Gastrocnemius medialis (tissue), 4 donors: Measurements from ENCODE around the gene BANP. TPM values are rescaled to one million over a fixed set of nuclear protein-coding genes. Genes with fewer than 3 reads are reported as not detected.
"Not testable (repeated sequence)": the region's sequence is repeated elsewhere in the genome, so short reads cannot be mapped to it uniquely, and the experiment has no call there.

ENCODE experiments used
- ATAC-seq, 2 donors: fragments of 150-250 bp; one replicate each; pipeline ENCODE4 v1.9.1; 2016
- DNase-seq, 2 donors: peaks; one replicate each; pipeline ENCODE4 v3.0.0-alpha.2; 2019
- H3K27ac ChIP-seq, 4 donors: fragments of 200-600 bp; sonication (generic); 1 replicate in 1 of 4; 2 replicates in 3 of 4; pipeline ENCODE4 v1.5.1; 2016 to 2018; ENCODE audit warnings: mild to moderate bottlenecking in 2 of 4, moderate library complexity in 1 of 4
- H3K27me3 ChIP-seq, 3 donors: fragments of 200-600 bp; sonication (generic) in 2 of 3; 1 replicate in 1 of 3; 2 replicates in 2 of 3; pipeline versions ENCODE4 v1.5.1 to v1.6.0; 2016 to 2019; ENCODE audit warnings: mild to moderate bottlenecking in 1 of 3, moderate library complexity in 1 of 3
- H3K36me3 ChIP-seq, 2 donors: fragments of 200-600 bp; sonication (generic) in 1 of 2; one replicate each; pipeline ENCODE4 v1.5.1; 2017 to 2018
- H3K4me1 ChIP-seq, 2 donors: fragments of 200-600 bp; sonication (generic) in 1 of 2; one replicate each; pipeline ENCODE4 v1.5.1; 2016 to 2017; ENCODE audit warnings: mild to moderate bottlenecking in 2 of 2
- H3K4me3 ChIP-seq, 4 donors: fragments of 200-600 bp; sonication (generic) in 3 of 4; 1 replicate in 1 of 4; 2 replicates in 3 of 4; pipeline ENCODE4 v1.5.1; 2016 to 2019; ENCODE audit warnings: mild to moderate bottlenecking in 2 of 4
- H3K9me3 ChIP-seq, 3 donors: fragments of 200-600 bp; sonication (generic) in 2 of 3; 1 replicate in 1 of 3; 2 replicates in 2 of 3; pipeline ENCODE4 v1.5.1; 2016 to 2019
- CTCF ChIP-seq, 5 experiments: fragments of 450-650 bp in 3 of 5; fragments of 200-600 bp in 2 of 5; sonication (generic) in 2 of 5; IDR thresholded peaks in 4 of 5; conservative IDR thresholded peaks in 1 of 5; 1 replicate in 4 of 5; 2 replicates in 1 of 5; pipeline ENCODE4 v1.5.1; 2016 to 2019; ENCODE audit warnings: antibody characterized with exemption in 5 of 5, mild to moderate bottlenecking in 3 of 5, moderate library complexity in 3 of 5
- POLR2A ChIP-seq, 2 donors: fragments of 450-650 bp; IDR thresholded peaks; one replicate each; pipeline ENCODE4 v1.6.1; 2017; ENCODE audit warnings: antibody characterized with exemption in 2 of 2, mild to moderate bottlenecking in 2 of 2, moderate library complexity in 2 of 2
- in situ Hi-C, 4 donors: fragments of 200-750 bp; cut with MboI; loops; one replicate each; pipeline versions ENCODE4 v1.15.0 to v1.8.0; 2017; ENCODE audit warnings: low sequenced_read_pairs in 4 of 4
- intact Hi-C: fragments of 100-400 bp; cut with DNase I; formaldehyde crosslinking; loops from one replicate; pipeline ENCODE4 v1.15.1; 2023; ENCODE audit warnings: low total_unique reads
- total RNA-seq, 4 donors: library from RNA; depleted of rRNA; stranded (reverse); fragments of >200 nt; gene quantifications; one replicate each; pipeline versions ENCODE4 v1.1.0 to v1.2.3, GENCODE V29; 2016

The BANP gene
- total RNA-seq, 4 donors from 2014 or later = 7.0 to 20.6 (median 16.1) TPM

DNA sequence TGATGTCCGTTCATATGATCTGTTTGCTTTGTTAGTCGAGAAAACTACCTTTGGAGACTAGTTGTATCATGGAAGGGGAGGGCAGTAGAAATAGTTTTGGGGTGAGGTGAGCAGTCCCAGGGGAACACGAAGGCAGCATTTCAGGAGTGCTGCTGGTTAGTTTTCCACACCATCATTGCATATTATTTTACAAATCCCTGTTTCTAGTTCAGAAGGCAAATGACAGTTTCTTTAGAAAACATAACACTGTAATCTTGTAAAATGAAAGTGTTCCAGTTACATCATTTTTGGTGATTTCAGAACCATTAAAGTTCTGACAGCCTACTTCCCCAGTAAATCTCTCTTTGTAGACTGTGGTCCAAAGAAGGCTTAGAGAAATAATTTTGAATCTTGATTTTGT, 25.4 kb downstream of the BANP start:
- in situ Hi-C loops (no loop called here), intact Hi-C loops (no loop called here)
- no peaks in the 10 kb centered on the region for H3K27me3 ChIP-seq
- no peaks in the 10 kb centered on the region for H3K4me1 ChIP-seq
- ATAC-seq (no peak), DNase-seq (no peak)
- H3K36me3 ChIP-seq = peaks cover 0 to 16% of the 10 kb centered on the region in 2 donors
- H3K9me3 ChIP-seq = peaks cover 0 to 3% (median 2%) of the 10 kb centered on the region in 3 donors
- no peak overlapping the region for H3K27ac ChIP-seq
- TF ChIP-seq POLR2A (IDR thresholded peaks at IDR 0.05) (no peak), CTCF (IDR thresholded peaks at IDR 0.05 in 4 of 5, conservative IDR thresholded peaks at IDR 0.05 in 1 of 5) (no peak)
- no peak overlapping the region for H3K4me3 ChIP-seq

DNA sequence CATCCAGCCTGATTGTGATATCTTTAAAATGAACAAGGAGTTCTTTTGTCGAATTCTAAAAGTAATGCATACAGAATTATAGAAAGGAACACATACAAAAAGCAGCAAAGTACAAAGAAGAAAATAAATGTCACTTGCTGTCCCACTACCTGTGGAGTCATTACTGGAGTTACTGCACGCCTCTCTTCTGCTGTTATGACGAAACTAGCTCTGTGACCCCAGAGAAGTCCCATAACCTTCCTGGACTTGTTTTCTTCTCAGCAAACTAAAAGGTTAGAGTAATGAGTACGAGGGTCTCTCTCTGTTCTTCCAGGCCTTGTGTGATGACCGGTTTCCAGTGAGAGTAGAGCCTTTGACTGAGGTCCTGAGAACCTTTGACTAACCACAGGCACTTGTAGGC, 26.9 kb downstream of the BANP start:
- Histone ChIP-seq H3K27me3 (no peaks in the 10 kb centered on the region), H3K9me3 (no peaks in the 10 kb centered on the region), H3K36me3 (peaks cover 0 to 22% of the 10 kb centered on the region in 2 donors), H3K27ac (no peak overlapping the region), H3K4me1 (no peaks in the 10 kb centered on the region), H3K4me3 (no peak overlapping the region)
- ATAC-seq (no peak), DNase-seq (no peak)
- in situ Hi-C loops = no loop called here
- TF ChIP-seq POLR2A (IDR thresholded peaks at IDR 0.05) (no peak), CTCF (IDR thresholded peaks at IDR 0.05 in 4 of 5, conservative IDR thresholded peaks at IDR 0.05 in 1 of 5) (no peak)
- intact Hi-C loops = no loop called here

GRCh38 chr16:87979352-87979751, 28.1 kb downstream of the BANP start:
- peak; percentile 61 to 87 for ATAC-seq

GRCh38 chr16:87979911-87980630, 28.8 kb downstream of the BANP start:
- H3K27me3 ChIP-seq, H3K4me3 ChIP-seq, DNase-seq, ATAC-seq, in situ Hi-C loops, H3K4me1 ChIP-seq, H3K9me3 ChIP-seq: not testable (repeated sequence)
- H3K27ac ChIP-seq = peak overlapping the region in 1 of 4 donors; percentile 19
- H3K36me3 ChIP-seq = peaks cover 0 to 28% of the 10 kb centered on the region in 2 donors
- intact Hi-C loops = loop anchor here (10.0 kb wide), 1 partner anchor 455 kb away; no protein-coding TSS in a partner anchor

More at GRCh38 chr16:87979352-87979751, 28.1 kb downstream of the BANP start:
- H3K27ac ChIP-seq = peak overlapping the region in 1 of 4 donors; percentile 37
- peaks cover 0 to 24% of the 10 kb centered on the region in 2 donors for H3K36me3 ChIP-seq
- no peaks in the 10 kb centered on the region for H3K4me1 ChIP-seq
- in situ Hi-C loops (no loop called here), intact Hi-C loops (no loop called here)
- DNase-seq = peak in 1 of 2 donors; percentile 68
- TF ChIP-seq POLR2A (IDR thresholded peaks at IDR 0.05) = no peak
- TF ChIP-seq CTCF (IDR thresholded peaks at IDR 0.05 in 4 of 5, conservative IDR thresholded peaks at IDR 0.05 in 1 of 5) = no peak
- H3K27me3 ChIP-seq = no peaks in the 10 kb centered on the region
- H3K4me3 ChIP-seq = no peak overlapping the region
- no peaks in the 10 kb centered on the region for H3K9me3 ChIP-seq

DNA sequence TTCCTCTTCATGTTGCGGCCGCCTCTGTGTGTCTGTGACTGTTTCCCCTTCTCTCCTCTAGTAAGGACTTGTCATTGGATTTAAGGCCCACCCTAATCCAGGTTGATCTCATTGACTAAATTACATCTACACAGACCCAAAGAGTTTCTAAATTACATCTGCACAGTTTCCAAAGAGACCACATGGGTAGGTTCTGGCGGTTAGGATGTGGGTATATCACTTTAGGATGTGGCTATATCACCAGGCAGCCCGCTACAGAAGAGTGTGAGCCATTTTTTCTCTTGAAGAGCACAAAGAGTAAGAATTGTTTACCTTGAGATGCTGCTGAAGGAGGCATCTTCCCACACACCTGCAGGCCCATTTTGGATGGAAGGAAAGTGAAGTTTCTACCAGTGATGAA, 30.1 kb downstream of the BANP start:
- H3K27ac ChIP-seq, H3K27me3 ChIP-seq, ATAC-seq, DNase-seq, in situ Hi-C loops, H3K4me3 ChIP-seq, H3K4me1 ChIP-seq, H3K9me3 ChIP-seq: not testable (repeated sequence)
- intact Hi-C loops = loop anchor here (10.0 kb wide), 1 partner anchor 453 kb away; no protein-coding TSS in a partner anchor
- H3K36me3 ChIP-seq = peaks cover 0 to 24% of the 10 kb centered on the region in 2 donors
